ENCODE results near the gene SDHC.
A peak's percentile ranks its signal among the peaks of the same experiment; 100 is the strongest.
"Not testable (repeated sequence)": the region's sequence is repeated elsewhere in the genome, so short reads cannot be mapped to it uniquely, and the experiment has no call there.

SDHC gene

GRCh38 chr1:161389691-161390558, 75.7 kb downstream of the SDHC start:
- peak overlapping the region; percentile 29 for H3K27ac Mint-ChIP-seq
- peak; percentile 98 for DNase-seq
- no peak for TF ChIP-seq CTCF (IDR thresholded peaks at IDR 0.05)
- H3K9me3 Mint-ChIP-seq, result no peaks in the 10 kb centered on the region
- H3K27me3 Mint-ChIP-seq (ENCODE audit: low read depth, poor library complexity), result peaks cover 41% of the 10 kb centered on the region
- H3K36me3 Mint-ChIP-seq (ENCODE audit: low read depth), result peaks cover 12% of the 10 kb centered on the region
- H3K4me3 Mint-ChIP-seq, result peak overlapping the region; percentile 89
- peaks cover 12% of the 10 kb centered on the region for H3K4me1 Mint-ChIP-seq

GRCh38 chr1:161390559-161390858, 76.3 kb downstream of the SDHC start:
- Mint-ChIP-seq H3K27me3 (ENCODE audit: low read depth, poor library complexity) (peaks cover 40% of the 10 kb centered on the region), H3K9me3 (no peaks in the 10 kb centered on the region), H3K27ac (no peak overlapping the region), H3K36me3 (ENCODE audit: low read depth) (peaks cover 12% of the 10 kb centered on the region), H3K4me1 (peaks cover 12% of the 10 kb centered on the region), H3K4me3 (peak overlapping the region; percentile 89)
- no peak for DNase-seq
- TF ChIP-seq CTCF (IDR thresholded peaks at IDR 0.05), result no peak

GRCh38 chr1:161391136-161391535, 77.0 kb downstream of the SDHC start:
- peaks cover 12% of the 10 kb centered on the region for H3K4me1 Mint-ChIP-seq
- peaks cover 12% of the 10 kb centered on the region for H3K36me3 Mint-ChIP-seq (ENCODE audit: low read depth)
- not testable (repeated sequence) for H3K9me3 Mint-ChIP-seq, DNase-seq, H3K27ac Mint-ChIP-seq
- H3K4me3 Mint-ChIP-seq, result peak overlapping the region; percentile 89
- peaks cover 36% of the 10 kb centered on the region for H3K27me3 Mint-ChIP-seq (ENCODE audit: low read depth, poor library complexity)

- Mint-ChIP-seq H3K36me3 (ENCODE audit: low read depth) (peaks cover 12% of the 10 kb centered on the region), H3K27me3 (ENCODE audit: low read depth, poor library complexity) (peaks cover 33% of the 10 kb centered on the region), H3K4me1 (peaks cover 12% of the 10 kb centered on the region), H3K9me3 (no peaks in the 10 kb centered on the region), H3K27ac (no peak overlapping the region), H3K4me3 (peak overlapping the region; percentile 66)
- TF ChIP-seq CTCF (IDR thresholded peaks at IDR 0.05), result no peak
- DNase-seq, result no peak
Observed at GRCh38 chr1:161391611-161392010, 77.4 kb downstream of the SDHC start.

- H3K4me1 Mint-ChIP-seq, result peaks cover 12% of the 10 kb centered on the region
- H3K27ac Mint-ChIP-seq, result no peak overlapping the region
- peaks cover 29% of the 10 kb centered on the region for H3K27me3 Mint-ChIP-seq (ENCODE audit: low read depth, poor library complexity)
- peaks cover 12% of the 10 kb centered on the region for H3K36me3 Mint-ChIP-seq (ENCODE audit: low read depth)
- no peak overlapping the region for H3K4me3 Mint-ChIP-seq
- no peak for DNase-seq
- TF ChIP-seq CTCF (IDR thresholded peaks at IDR 0.05), result no peak
- H3K9me3 Mint-ChIP-seq, result no peaks in the 10 kb centered on the region
Observed at GRCh38 chr1:161393151-161393550, 79.0 kb downstream of the SDHC start.

GRCh38 chr1:161397038-161397437, 82.9 kb downstream of the SDHC start:
- Mint-ChIP-seq H3K36me3 (ENCODE audit: low read depth) (peaks cover 20% of the 10 kb centered on the region), H3K27me3 (ENCODE audit: low read depth, poor library complexity) (peaks cover 31% of the 10 kb centered on the region), H3K9me3 (peaks cover 10% of the 10 kb centered on the region), H3K4me1 (peaks cover 17% of the 10 kb centered on the region)
- not testable (repeated sequence) for DNase-seq, H3K27ac Mint-ChIP-seq, H3K4me3 Mint-ChIP-seq

- peaks cover 16% of the 10 kb centered on the region for H3K9me3 Mint-ChIP-seq
- peaks cover 17% of the 10 kb centered on the region for H3K4me1 Mint-ChIP-seq
- DNase-seq, result no peak
- H3K27me3 Mint-ChIP-seq (ENCODE audit: low read depth, poor library complexity), result peaks cover 40% of the 10 kb centered on the region
- H3K4me3 Mint-ChIP-seq, result peak overlapping the region; percentile 97
- H3K36me3 Mint-ChIP-seq (ENCODE audit: low read depth), result peaks cover 9% of the 10 kb centered on the region
- peak overlapping the region; percentile 99 for H3K27ac Mint-ChIP-seq
- TF ChIP-seq CTCF (IDR thresholded peaks at IDR 0.05), result no peak
Observed at GRCh38 chr1:161398900-161399256, 84.7 kb downstream of the SDHC start.
